Left renal pelvis (tissue), 4 donors: Measurements from ENCODE around the gene P2RY8. TPM values are rescaled to one million over a fixed set of nuclear protein-coding genes. Genes with fewer than 3 reads are reported as not detected.

Source experiments
- DNase-seq, 4 donors: peaks; one replicate each; pipeline ENCODE4 v3.0.0-alpha.2; 2013; ENCODE audit warnings: low read depth in 4 of 4, low spot score in 3 of 4
- polyA plus RNA-seq, 4 donors: library from polyadenylated mRNA; unstranded; fragments of 120-200 nt; gene quantifications; one replicate each; pipeline ENCODE4 v1.2.1, GENCODE V29; 2013; ENCODE audit not compliant: insufficient read length in 4 of 4

The P2RY8 gene
- polyA plus RNA-seq, 4 donors, result 0.62 to 1.3 (median 0.98) TPM

GRCh38 chrX:1421433-1422134 lies 115.4 kb downstream of the P2RY8 start:
- DNase-seq, result no peak

- DNase-seq, result no peak
These were observed 116.6 kb downstream of the P2RY8 start for GRCh38 chrX:1420371-1420770.

DNA sequence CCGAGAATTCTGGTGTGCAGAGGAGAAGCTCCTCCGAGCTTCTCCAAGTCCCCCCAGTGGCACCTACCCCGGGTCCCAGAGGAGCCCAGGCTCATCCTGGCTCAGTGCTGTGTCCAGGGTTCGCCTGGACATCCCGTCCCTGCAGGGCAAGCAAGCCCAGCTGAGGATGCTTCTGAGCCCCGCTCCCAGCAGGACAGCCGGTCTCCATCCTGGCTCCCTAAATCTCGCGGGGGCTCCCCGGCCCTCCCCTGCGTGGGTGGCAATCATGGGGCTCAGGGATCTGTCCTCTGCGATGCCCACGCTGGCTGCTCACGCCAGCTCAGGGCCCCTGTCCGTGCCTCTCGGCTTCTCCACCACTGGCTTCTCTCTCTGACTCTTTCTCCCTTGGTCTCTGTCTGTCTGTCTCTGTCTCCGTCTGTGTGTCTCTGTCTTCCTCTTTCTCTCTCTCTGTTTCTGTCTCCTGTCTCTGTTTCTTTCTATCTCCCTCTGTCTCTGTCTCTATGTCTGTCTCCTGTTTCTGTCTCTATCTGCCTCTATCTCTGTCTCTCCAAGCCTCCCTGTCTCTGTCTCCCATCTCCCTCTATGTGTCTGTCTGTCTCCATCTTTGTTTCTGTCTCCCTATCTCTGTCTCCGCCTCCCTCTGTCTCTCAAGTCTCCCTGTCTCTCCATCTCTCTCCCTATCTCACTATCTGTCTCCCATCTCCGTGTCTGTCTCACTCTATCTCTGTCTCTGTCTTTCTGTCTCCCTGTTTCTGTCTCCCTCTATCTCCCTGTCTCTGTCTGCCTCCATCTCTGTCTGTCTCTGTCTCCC lies 117.2 kb downstream of the P2RY8 start:
- no peak for DNase-seq

- no peak for DNase-seq
These were observed 118.0 kb downstream of the P2RY8 start for GRCh38 chrX:1418901-1419544.

GRCh38 chrX:1417921-1418771 lies 118.8 kb downstream of the P2RY8 start:
- DNase-seq, result no peak

DNA sequence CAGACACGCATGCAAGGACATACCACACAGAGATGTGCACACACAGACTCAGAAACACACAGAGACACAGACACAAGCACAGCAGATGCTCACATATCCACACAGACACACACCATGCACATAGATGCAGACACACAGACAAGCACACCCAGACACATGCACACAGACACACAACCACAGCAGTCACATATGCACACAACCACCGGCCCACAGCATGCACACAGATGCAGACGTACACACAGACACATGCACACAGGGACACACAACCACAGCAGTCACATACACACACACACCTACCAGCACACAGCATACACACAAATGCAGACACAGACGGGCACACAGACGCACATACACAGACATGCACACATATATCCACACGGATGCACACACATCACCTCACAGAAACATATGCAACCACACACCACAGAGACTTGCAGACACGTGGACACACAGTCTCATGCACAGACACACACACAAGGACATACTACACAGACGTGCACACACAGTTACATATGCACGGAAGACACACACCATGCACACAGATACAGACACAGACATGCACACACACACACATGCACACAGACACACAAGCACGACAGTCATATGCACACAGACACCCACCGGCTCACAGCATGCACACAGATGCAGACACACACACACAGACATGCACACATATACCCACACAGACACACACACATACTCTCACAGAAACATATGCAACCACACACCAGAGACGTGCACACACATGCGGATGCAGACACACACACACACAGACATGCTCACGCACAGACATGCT lies 119.8 kb downstream of the P2RY8 start:
- DNase-seq, result no peak

DNA sequence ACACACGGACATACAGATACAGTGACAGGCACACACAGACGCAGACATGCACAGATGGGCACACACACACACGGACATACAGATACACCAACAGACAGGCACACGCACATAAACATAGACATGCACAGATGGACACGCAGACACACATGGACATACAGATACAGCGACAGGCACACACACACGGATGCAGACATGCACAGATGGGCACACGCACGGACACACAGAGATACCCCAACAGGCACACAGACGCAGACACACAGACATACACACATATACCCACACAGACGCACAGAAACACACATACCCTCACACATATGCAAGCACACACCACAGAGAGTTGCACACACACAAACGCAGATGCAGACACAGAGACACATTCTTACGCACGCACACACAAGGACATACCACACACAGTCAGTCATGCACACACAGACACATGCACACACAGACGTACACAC lies 120.6 kb downstream of the P2RY8 start:
- no peak for DNase-seq

Other genes with a start within 250 kb of the P2RY8 start
- 10 to 100 TPM; 10.5 to 15.8 (median 13.1) TPM for gene IL3RA, start 200.4 kb downstream of the P2RY8 start, polyA plus RNA-seq
- 100 to 1,000 TPM; 374 to 650 (median 494) TPM for gene SLC25A6, start 145.1 kb downstream of the P2RY8 start, polyA plus RNA-seq
- gene ASMTL, start 84.3 kb downstream of the P2RY8 start, polyA plus RNA-seq, result 10 to 100 TPM; 24.8 to 46.4 (median 40.4) TPM
- gene AKAP17A, start 54.4 kb upstream of the P2RY8 start, polyA plus RNA-seq, result 10 to 100 TPM; 38.2 to 63.7 (median 41.4) TPM
- gene ASMT, start 77.9 kb upstream of the P2RY8 start, polyA plus RNA-seq, result under 1 TPM in 3 of 4 donors, not detected in 1; 0.11 to 0.15 (median 0.14) TPM